SW480 (cell line): ENCODE measurements around the gene FHIP1B.
"Not testable (repeated sequence)": the region's sequence is repeated elsewhere in the genome, so short reads cannot be mapped to it uniquely, and the experiment has no call there.

Experiments
- DNase-seq: peaks from one replicate; pipeline ENCODE4 v3.0.0-alpha.2; 2016; ENCODE audit warnings: low spot score

FHIP1B gene

DNA sequence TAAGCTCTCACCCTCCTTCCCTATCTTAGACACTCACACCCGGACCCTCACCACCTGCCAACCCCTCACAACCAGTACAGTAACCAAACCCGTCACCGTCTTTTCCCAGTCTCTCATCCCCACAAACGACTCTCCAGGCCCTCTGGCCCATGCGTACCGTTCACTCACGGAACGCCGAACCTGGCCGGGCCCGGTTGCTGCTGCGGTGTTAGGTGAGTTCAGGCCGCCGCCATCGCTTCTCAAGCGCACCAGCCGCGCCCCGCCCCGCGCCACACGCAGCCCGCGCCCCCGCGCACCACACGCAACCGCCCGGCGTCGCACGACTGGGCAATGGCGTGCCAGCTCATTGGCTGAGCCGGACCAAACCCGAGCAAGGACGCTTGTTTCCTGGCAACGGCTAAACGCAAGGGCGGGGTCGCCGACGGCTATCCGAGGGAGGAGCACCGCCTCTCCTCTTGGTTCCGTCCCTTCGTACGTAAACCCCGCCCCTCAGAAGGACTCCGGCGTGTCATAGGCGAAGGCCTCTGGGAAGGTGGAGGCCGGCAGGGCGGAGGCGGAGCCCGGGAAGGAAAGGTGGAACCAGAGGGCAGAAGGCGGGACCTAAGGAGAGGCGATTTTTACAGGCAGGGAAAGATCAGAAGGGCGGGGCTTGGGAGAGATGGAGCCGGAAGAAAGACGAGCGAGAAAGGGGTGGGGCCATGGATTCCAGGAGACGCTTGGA lies at the start of gene FHIP1B:
Gene FHIP1B (minus strand): TSS at position 250 of the 721 bp plus-strand sequence. CDS start 10,120 bp downstream, outside the sequence.
- peak; percentile 100 for DNase-seq

DNA sequence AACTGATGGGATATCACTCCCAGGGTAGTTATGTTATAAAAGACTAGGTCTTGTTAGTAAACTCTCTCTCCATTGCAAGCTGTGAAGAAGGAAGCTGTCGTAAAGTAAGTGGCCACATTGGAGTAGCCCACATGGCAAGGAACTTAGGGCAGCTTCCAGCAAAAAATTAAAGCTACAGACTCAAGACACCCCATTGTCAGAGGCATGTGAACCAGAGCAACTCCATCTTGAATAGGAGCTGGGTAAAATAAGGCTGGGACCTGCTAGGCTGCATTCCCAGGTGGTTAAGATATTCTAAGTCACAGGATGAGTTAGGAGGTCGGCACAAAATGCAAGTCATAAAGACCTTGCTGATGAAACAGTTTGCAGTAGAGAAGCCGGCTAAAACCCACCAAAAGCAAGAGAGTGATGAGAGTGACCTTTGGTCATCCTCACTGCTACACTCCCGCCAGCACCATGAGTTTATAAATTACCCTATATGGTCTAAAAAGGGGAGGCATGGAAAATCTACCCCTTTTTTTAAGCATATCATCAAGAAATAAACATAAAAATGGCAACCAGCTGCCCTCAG lies 49.1 kb upstream of the FHIP1B start:
- no peak for DNase-seq

DNA sequence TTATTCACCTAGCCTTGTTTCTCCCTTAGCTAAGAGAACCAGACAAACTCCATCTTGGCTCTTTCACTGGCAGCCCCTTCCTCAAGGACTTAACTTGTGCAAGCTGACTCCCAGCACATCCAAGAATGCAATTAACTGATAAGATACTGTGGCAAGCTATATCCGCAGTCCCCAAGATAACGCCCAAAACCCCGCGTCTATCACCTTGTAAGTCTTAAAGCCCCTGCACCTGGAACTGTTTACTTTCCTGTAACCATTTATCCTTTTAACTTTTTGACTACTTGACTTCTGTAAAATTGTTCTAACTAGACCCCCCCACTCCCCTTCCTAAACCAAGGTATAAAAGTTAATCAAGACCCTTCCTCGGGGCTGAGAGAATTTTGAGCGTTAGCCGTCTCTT lies 46.4 kb upstream of the FHIP1B start:
- DNase-seq, result not testable (repeated sequence)

DNA sequence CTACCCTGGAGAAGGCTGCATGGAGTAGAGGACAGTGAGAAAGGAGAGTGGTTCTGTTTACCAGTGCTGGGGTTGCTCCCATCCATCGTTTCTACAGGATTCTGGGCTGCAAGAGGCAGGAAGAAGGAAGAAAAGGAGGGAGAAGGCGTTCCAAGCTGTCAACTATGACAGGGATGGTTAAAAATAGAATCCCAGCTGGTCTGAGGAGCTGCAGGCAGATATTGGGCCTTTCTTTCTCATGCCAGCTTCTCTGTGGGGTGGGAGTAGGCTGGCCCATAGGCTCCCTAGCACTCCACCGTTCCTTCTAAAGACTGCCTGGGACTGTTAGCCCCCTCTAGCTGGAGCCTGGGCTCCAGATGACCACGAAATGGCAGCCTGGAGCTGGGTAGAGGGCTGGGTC lies 38.8 kb upstream of the FHIP1B start:
- no peak for DNase-seq

DNA sequence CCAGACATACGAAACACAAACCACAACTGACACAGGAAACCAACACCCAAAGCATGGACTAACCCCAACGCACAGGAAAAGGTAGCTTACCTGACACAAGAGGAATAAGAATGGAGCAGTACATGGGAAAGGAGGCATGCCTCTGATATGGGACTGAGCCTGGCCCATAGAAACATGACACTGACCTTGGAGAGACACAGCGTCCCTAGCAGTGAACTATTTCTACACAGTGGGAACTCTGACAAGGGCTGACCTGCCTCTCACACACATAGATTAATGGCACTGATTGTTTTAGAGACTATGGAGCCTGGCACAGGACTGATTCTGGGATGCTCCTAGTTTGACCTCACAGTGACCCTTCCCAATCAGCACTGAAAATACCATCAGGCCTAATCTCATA lies 37.2 kb upstream of the FHIP1B start:
- no peak for DNase-seq

DNA sequence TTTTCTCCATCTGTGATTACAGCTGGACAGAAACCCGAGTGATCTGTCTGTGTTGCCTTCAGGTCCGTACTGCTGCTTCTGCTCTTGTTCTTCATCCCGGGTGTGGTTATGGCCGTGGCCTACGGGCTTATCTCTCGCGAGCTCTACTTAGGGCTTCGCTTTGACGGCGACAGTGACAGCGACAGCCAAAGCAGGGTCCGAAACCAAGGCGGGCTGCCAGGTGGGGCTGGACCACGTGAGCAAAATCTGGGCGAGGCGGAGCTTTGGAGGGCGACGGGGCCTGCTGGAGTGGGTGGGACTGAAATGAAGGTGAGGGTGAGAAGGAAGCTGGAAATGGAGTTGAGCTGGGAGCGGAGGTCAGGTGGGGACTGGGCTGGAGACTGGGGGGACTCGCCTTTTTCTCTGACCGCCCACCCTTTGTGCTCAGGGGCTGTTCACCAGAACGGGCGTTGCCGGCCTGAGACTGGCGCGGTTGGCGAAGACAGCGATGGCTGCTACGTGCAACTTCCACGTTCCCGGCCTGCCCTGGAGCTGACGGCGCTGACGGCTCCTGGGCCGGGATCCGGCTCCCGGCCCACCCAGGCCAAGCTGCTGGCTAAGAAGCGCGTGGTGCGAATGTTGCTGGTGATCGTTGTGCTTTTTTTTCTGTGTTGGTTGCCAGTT lies 36.3 kb upstream of the FHIP1B start:
- DNase-seq, result no peak

DNA sequence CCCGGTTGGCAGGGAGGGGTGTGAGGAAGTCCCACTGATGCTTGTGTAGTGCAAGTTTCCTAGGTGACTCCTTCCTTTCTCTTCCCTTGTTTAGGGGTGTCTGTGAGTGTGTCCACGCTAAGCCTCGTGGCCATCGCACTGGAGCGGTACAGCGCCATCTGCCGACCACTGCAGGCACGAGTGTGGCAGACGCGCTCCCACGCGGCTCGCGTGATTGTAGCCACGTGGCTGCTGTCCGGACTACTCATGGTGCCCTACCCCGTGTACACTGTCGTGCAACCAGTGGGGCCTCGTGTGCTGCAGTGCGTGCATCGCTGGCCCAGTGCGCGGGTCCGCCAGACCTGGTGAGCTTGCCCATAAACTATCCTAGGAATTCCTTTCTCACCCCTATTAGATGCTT lies 35.6 kb upstream of the FHIP1B start:
- no peak for DNase-seq

DNA sequence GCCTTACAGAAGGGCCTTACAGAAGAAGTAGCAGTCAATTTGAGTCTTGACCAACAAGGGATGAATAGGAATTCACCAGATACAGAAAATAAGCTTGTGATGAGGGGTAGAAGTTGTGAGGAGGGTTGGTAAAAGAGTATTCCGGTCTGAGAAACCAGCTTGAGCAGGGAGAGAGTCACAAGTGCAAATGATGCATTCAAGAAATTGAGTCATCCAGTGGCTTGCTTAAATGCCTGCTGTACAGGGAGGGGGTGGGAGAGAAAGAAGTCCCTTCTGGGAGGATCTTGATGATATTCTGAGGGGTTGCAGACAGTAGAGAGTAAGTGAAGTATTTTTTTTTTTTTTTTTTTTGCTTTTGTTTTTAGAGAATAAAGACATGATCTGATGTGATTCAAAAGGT lies 34.4 kb upstream of the FHIP1B start:
- no peak for DNase-seq

DNA sequence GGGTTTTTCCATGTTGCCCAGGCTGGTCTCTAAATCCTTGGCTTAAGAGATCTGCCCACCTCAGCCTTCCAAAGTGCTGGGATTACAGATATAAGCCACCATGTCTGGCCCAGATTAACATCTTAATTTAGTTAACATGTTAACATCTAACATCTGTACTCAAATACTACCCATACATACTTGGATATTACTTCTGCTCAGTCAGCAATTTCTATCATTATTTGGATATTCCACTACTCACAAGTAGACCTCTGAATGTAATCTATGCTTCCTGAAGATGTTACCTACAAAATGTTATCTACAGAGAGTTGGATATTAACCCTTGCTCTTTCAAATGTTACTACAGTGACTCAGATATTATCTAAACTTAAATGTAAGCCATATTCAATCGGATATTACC lies 29.2 kb upstream of the FHIP1B start:
- no peak for DNase-seq

DNA sequence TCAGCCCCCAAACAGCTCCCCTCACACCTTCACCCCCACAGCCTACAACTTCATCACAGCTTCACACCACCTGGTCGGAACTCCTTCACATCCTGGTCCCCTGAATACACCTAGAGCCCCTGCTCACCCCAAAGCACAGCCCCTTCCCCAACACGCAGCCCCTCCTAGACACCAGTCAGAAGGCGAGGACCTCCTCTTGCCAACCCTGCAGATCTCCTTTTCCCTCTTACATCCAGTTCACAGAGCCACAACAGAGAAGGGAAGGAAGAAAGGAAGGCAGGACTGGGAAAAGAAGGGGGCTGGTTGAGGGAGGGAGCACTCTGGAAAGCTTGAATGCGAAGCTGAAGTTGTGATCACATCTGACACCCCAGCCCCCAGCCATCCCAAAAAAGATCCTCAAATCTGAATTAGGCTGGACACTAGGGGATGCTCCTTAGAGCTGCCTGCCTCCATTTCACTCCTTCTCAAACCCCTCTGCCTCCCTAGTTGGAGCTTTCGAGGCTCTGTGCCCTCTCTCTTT lies 25.8 kb upstream of the FHIP1B start:
- DNase-seq, result no peak

DNA sequence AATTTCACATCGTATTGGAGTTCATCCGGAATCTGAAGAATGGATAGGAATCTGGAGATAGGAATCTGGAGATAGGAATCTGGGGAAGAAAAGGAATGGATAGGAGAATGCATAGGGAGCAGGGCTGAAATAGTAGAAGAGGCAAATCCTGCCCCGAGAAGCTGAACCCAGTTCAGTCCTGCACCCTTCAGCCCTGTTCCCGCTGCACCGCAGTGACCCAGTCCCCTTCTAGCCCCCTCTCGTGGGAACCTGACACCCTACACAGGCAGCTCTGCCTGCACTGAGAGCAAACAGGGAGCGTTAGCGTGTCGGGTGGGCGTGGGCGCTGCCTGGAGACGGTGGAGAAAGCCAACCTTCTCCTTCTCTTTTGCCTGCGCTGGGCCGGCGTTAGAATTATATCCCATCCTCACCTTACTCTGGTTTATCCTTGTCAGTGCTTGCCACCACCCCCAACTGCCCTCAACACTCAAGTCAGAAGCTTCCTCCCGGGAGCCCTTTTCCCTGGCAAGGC lies 24.2 kb upstream of the FHIP1B start:
- DNase-seq, result no peak

DNA sequence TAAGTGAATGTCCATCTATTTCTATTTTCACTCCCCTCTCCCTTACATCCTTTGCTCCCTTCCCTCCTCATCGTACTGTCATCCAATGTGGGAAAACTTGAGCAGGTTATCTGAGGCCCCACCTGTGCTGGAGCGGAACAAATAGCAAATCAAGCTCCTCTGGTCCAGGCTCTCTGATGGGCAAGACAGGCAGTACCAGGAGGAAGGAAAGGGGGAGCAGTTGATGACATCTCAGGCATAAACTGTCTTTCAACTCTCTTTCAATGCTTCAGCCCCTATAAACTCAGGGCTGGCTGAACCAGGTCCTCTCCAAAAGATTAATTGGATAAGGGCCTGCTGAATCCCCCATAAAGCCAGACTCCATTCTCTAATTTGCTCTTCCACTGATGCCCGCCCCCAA lies 23.7 kb upstream of the FHIP1B start:
- DNase-seq, result no peak

DNA sequence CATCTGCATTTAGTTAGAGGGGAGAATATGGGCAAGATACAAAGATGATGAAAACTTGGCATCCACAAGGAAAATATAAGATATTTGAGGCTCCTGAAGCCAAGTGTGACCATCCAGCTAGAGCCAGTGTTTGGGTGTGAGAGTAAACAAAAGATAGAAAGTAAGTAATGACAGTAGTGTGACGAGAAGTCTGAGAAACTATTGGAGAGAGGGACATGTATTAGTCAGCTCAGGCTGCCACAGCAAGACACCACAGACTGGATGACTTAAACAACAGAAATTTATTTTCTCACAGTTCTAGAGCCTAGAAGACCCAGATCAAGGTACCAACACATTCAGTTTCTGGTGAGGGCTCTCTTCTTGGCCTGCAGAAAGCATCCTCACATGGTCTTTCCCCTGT lies 18.8 kb upstream of the FHIP1B start:
- DNase-seq, result no peak

DNA sequence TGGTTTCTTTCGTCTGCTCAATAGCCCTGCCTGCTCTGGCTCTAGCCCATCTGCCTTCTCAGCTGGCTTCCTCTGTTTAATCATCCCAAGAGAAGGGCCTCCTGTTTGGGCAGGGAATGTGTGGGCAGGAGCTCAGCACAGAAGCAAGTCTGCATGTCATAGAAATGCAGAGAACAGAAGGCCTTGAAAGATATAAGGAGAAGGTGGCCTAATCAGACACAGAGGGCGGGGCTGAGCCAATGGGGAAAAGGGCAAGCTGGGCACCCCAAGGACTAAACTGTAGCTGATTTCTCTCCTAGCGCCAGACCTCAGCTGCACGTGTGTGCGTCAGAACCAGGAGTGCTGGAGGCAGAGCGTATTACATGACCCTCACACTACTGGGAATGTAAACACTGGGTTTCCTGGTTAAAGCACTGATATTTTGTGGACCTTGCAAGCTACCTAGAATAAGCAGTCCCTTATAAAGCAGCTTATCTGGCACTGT lies 17.6 kb upstream of the FHIP1B start:
- no peak for DNase-seq

DNA sequence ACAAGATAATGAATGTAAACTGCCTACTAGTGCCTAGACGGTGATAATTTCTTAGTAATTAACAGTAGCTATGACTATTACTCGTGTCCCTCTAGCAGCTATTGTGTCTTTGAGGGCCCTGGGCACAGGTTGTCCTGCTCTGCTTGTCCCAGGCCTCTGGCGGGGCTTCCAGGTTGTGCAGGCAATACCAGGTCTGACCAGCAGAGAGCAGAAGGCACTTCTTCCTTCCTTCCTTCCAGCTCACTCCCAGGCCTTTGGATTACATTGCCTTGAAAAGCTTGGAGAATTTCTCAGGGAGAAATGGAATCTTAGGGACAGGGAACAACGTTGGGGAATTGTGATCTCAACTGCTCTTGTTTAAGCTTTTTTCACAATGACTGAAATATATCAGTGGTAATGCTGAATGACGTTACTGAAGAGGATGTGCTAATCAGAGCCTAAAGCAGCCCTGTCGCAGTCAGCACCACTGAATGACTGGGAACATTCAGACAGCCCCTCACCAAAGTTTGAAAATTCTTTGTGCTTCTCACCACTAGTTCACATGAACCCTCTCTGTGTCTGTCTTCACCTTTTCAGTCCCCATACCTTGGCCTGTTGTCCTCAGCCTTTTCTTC lies 16.8 kb upstream of the FHIP1B start:
- DNase-seq, result peak; percentile 69

DNA sequence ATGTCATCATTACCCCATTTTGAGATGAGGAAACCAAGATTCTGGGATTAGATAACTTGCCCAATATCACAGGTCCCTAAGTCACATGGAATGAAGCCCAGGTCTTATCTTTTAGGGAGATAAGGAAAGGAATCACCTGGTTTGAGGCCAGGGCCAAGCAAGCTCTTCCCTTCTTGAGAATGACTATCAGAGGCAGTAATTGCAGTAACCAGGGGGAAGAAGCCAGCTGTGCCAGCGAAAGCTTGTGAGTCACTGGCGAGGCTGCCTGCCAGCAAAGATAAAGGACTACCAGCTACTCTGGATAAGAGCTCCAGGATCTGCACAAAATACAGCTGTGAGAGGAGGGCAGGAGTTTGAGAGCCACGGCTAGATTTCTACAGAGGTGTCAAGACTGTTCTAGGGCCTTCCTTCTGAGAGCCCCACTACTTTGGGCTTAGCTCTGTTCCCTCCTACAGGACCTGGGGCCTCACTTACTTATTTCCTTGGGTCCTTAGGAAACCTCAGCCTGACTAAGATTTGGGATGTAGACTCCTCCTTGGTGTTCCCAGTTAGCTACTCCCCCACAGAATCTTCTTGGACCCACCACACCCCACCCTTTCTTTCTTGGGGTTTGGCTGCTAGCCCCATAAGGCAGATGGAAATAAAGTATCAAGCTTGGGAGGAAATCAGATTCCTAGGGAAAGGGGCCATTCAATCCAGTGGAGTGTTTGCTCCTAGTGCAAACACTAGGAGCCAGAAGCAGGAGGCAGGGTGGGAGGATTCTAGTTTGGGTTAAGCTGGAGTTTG lies 15.5 kb upstream of the FHIP1B start:
- peak; percentile 11 for DNase-seq

DNA sequence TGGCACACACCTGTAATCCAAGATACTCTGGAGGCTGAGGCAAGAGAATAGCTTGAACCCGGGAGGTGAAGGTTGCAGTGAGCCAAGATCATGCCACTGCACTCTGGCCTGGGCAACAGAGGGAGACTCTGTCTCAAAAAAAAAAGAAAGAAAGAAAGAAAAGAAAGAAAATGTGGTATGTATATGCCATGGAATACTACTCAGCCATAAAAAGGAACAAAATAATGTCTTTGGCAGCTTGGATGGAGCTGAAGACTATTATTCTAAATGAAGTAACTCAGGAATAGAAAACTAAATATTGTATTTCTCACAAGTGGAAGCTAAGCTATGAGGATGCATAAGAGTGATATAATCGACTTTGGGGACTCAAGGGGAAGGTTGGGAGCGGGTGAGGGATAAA lies 14.5 kb upstream of the FHIP1B start:
- DNase-seq, result not testable (repeated sequence)

DNA sequence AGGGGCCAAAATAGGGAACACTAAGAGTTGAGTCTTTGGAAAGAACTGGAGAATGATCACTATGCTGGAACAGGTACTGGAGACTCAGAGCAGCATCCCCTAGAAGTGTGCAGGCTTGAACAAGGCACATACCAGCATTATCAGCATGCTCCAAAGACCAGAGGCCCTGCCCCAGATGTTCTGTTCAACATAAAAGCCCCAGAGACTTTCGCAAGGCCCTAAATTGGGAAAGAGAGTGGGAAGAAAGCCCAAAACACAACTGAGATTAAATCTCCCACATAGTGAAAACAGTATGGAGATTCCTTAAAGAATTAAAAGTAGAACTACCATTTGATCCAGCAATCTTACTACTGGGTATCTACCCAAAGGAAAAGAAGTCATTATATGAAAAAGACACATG lies 13.8 kb upstream of the FHIP1B start:
- DNase-seq, result no peak

DNA sequence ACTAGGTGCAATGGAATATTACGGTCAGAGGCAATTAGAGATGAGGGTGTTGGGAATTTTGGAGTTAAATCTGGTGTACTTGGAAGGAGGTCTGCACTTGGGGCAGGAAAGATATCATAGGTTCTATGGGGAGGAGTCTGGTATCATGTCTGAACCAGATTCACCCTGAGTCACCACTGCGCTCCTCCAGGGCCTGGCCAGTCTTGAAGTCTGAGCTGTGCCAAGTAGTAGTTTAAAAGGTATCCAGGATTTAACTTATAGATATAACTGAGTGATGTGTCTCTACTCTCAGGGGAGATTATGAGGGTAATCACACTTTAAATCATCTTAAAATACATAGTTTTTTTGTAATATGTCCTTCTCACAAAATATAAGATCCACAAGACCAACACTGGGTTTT lies 11.1 kb upstream of the FHIP1B start:
- DNase-seq, result no peak

DNA sequence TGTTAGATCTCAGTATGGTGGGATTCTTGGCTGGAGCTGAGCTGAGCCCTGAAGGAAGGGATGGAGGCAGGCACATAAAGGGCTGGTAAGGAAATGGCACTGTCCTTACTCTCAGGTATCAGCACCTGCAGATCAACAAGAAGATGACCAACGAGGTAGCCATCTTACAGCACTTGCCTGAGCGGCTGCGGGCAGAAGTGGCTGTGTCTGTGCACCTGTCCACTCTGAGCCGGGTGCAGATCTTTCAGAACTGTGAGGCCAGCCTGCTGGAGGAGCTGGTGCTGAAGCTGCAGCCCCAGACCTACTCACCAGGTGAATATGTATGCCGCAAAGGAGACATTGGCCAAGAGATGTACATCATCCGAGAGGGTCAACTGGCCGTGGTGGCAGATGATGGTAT lies 6.9 kb upstream of the FHIP1B start:
- DNase-seq, result no peak

DNA sequence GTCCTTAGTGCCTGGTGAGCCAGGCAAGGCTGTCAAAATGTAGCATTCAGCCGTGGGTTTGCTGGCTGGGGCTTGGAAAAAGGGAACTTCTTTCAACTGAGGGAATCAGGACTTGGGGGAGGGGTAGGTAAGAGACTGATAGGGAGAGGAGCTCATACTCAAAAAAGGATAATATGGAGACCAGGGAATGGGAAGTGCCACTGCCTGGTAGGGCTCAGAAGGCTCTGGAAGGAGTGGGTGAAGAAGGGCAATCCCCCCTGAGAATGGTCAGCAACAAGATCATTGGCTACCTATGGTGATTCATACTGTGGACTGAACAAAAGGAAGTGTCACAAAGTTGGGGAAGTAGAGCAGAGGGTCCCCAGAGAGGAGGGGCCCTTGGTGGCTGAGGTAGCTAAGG lies 6.3 kb upstream of the FHIP1B start:
- DNase-seq, result no peak

DNA sequence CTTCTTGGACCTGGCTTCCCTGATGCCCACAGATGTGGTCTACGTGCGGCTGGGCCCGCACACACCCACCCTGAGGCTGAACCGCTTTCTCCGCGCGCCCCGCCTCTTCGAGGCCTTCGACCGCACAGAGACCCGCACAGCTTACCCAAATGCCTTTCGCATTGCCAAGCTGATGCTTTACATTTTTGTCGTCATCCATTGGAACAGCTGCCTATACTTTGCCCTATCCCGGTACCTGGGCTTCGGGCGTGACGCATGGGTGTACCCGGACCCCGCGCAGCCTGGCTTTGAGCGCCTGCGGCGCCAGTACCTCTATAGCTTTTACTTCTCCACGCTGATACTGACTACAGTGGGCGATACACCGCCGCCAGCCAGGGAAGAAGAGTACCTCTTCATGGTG lies 5.7 kb upstream of the FHIP1B start:
- DNase-seq, result no peak
